ENCODE results near the gene TBCD. TPM values are rescaled to one million over a fixed set of nuclear protein-coding genes. Genes with fewer than 3 reads are reported as not detected.
"Not testable (repeated sequence)": the region's sequence is repeated elsewhere in the genome, so short reads cannot be mapped to it uniquely, and the experiment has no call there.

The TBCD gene
- total RNA-seq, 2 experiments from 2014 or later: 87.8 to 145 TPM

DNA sequence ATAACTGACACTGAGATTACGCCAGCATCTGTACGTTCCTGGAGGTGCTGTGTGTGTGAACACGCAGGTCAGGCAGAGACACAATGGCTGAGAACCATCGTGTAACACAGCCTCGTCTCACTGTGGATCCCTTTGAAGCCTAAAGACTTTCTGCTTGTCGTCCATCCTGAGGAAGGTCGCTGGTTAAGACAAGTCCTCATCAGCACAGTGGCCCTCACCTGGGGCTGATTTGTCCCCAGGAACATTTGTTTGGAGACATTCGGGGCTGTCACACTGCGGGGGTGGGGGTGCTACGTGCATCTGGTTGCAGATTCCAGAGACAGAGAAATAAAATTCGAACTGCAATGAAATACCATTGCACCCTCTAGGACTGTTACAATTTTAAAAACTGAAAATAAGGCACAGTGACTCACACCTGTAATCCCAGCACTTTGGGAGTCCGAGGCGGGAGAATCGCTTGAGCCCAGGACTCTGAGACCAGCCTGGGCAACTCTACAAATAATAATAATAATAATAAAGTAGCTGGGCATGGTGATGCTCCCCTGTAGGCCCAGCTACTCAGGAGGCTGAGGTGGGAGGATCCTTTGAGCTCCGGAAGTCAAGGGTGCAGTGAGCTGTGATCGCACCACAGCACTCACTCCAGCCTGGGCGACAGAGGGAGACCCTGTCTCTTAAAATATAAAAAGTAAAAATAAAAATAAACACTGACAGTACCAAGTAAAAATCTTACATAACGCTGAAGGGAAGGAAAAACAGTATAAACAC, 215.6 kb downstream of the TBCD start:
- H4K20me1 ChIP-seq (ENCODE audit: insufficient read depth, low read length): no peaks in the 10 kb centered on the region
- ChIA-PET POLR2A (interaction anchor here (0.7 to 1.1 kb wide), 3 partner anchors 50 to 459 kb away, joined by 3 to 7 read pairs (median 7); no protein-coding TSS in a partner anchor), CTCF (ENCODE audit: unreplicated experiment) (interaction anchor here (0.7 kb wide), 1 partner anchor 50 kb away, joined by 3 read pairs; no protein-coding TSS in a partner anchor)
- H2AFZ ChIP-seq (ENCODE audit: low read length): peak overlapping the region; percentile 47; the same call in 1 of the 2 replicates
- TF ChIP-seq EZH2phosphoT487 (IDR thresholded peaks at IDR 0.05; ENCODE audit: borderline replicate concordance, low read depth, low read length): no peak
- TF ChIP-seq, protein P1, sequence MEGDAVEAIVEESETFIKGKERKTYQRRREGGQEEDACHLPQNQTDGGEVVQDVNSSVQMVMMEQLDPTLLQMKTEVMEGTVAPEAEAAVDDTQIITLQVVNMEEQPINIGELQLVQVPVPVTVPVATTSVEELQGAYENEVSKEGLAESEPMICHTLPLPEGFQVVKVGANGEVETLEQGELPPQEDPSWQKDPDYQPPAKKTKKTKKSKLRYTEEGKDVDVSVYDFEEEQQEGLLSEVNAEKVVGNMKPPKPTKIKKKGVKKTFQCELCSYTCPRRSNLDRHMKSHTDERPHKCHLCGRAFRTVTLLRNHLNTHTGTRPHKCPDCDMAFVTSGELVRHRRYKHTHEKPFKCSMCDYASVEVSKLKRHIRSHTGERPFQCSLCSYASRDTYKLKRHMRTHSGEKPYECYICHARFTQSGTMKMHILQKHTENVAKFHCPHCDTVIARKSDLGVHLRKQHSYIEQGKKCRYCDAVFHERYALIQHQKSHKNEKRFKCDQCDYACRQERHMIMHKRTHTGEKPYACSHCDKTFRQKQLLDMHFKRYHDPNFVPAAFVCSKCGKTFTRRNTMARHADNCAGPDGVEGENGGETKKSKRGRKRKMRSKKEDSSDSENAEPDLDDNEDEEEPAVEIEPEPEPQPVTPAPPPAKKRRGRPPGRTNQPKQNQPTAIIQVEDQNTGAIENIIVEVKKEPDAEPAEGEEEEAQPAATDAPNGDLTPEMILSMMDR (conservative IDR thresholded peaks at IDR 0.05; ENCODE audit: low read length): peak; percentile 35; the same call in 1 of the 2 replicates
- peaks cover 8% of the 10 kb centered on the region; the same call in 1 of the 2 replicates for H3K9me3 ChIP-seq (ENCODE audit: low read length)
- H3K4me1 ChIP-seq (ENCODE audit: insufficient read depth, low read length, poor library complexity, severe bottlenecking): peaks cover 84% of the 10 kb centered on the region
- no peaks in the 10 kb centered on the region for H3K79me2 ChIP-seq (ENCODE audit: insufficient read depth, low read depth, low read length)
- H3K36me3 ChIP-seq (ENCODE audit: insufficient read depth, low read length): peaks cover 14% of the 10 kb centered on the region
- intact Hi-C loops (cut with micrococcal nuclease; ENCODE audit: unreplicated experiment): loop anchor here (2.0 to 5.0 kb wide), 3 partner anchors 83 to 290 kb away; no protein-coding TSS in a partner anchor
- H3K4me2 ChIP-seq (ENCODE audit: low read length): peak overlapping the region; percentile 71
- peak overlapping the region; percentile 49 for H3K4me3 ChIP-seq (ENCODE audit: low read depth, low read length, poor library complexity, severe bottlenecking)
- H3K27ac ChIP-seq (ENCODE audit: low read depth, low read length, poor library complexity, severe bottlenecking): peak overlapping the region; percentile 89
- peak; percentile 85 for DNase-seq (ENCODE audit: low spot score)
- no TSS peak for BruUV-seq (replicated peaks)
- no peaks in the 10 kb centered on the region for H3K9me2 ChIP-seq (ENCODE audit: insufficient read depth, low read length)

DNA sequence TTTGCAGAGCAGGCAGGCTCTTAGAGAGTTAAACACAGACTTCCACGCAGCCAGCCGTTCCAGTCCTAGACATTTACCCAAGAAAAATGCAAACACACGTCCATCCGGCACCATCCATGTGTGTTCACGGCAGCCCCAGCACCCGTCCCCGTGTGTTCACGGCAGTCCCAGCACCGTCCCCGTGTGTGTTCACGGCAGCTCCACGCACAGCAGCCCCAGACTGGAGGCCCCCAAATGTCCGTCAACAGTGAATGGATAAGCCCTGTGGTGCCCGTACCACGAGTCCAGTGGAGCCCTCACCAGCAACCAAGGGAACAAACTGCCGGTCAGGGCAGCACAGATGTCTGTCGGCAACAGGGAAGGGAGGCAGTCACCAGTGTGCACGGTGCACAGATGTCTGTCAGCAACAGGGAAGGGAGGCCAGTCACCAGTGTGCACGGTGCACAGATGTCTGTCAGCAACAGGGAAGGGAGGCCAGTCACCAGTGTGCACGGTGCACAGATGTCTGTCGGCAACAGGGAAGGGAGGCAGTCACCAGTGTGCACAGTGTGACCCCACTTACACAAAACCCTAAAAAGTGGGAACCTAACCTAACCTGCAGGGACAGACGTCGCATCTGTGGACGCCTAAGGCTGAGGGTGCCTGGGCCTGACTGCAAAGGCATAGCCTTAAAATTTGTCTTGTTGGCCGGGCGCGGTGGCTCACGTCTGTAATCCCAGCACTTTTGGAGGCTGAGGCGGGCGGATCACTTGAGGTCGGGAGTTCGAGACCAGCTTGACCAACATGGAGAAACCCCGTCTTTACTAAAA, 216.4 kb downstream of the TBCD start:
- peak overlapping the region; percentile 49 for H3K4me3 ChIP-seq (ENCODE audit: low read depth, low read length, poor library complexity, severe bottlenecking)
- peak; percentile 71 for DNase-seq (ENCODE audit: low spot score)
- H3K36me3 ChIP-seq (ENCODE audit: insufficient read depth, low read length): peaks cover 14% of the 10 kb centered on the region
- H3K79me2 ChIP-seq (ENCODE audit: insufficient read depth, low read depth, low read length); H3K9me2 ChIP-seq (ENCODE audit: insufficient read depth, low read length); H4K20me1 ChIP-seq (ENCODE audit: insufficient read depth, low read length); BruUV-seq (replicated peaks); H3K9me3 ChIP-seq (ENCODE audit: low read length): not testable (repeated sequence)
- intact Hi-C loops (cut with micrococcal nuclease; ENCODE audit: unreplicated experiment): loop anchor here (2.0 to 5.0 kb wide), 3 partner anchors 83 to 291 kb away; no protein-coding TSS in a partner anchor
- POLR2A ChIA-PET: interaction anchor here (0.7 to 1.1 kb wide), 3 partner anchors 51 to 459 kb away, joined by 3 to 7 read pairs (median 7); no protein-coding TSS in a partner anchor
- peaks cover 87% of the 10 kb centered on the region for H3K4me1 ChIP-seq (ENCODE audit: insufficient read depth, low read length, poor library complexity, severe bottlenecking)
- CTCF ChIA-PET (ENCODE audit: unreplicated experiment): interaction anchor here (0.7 kb wide), 1 partner anchor 50 kb away, joined by 3 read pairs; no protein-coding TSS in a partner anchor
- H3K4me2 ChIP-seq (ENCODE audit: low read length): peak overlapping the region; percentile 71
- peak overlapping the region; percentile 47; the same call in 1 of the 2 replicates for H2AFZ ChIP-seq (ENCODE audit: low read length)
- peak overlapping the region; percentile 89 for H3K27ac ChIP-seq (ENCODE audit: low read depth, low read length, poor library complexity, severe bottlenecking)

DNA sequence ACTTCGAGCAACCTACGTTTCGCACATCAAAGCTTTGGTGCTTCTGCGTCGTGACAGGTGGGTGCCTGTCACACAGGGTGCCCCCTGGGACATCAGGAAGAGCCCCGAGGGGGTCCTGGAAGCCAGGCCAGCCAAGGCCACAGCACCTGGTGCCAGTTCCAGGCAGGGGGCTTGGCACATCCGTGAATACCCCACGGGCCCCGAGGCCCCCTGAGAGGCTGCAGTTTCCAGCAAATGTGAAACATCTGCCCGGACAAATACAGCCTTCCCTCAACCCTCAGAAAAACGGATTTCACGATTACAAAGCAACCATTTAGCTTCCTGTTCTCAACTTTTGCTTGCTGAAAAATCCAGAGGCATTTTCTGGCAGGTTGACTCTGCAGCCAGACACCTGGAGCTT, 218.2 kb downstream of the TBCD start:
- H3K4me2 ChIP-seq (ENCODE audit: low read length): peak overlapping the region; percentile 52
- H3K36me3 ChIP-seq (ENCODE audit: insufficient read depth, low read length): peaks cover 13% of the 10 kb centered on the region
- H3K9me3 ChIP-seq (ENCODE audit: low read length): peaks cover 8% of the 10 kb centered on the region; the same call in 1 of the 2 replicates
- no peaks in the 10 kb centered on the region for H4K20me1 ChIP-seq (ENCODE audit: insufficient read depth, low read length)
- peak overlapping the region; percentile 23 for H3K4me3 ChIP-seq (ENCODE audit: low read depth, low read length, poor library complexity, severe bottlenecking)
- POLR2A ChIA-PET: interaction anchor here (0.6 to 1.5 kb wide), 3 partner anchors 9 to 48 kb away, joined by 3 to 5 read pairs (median 4); no protein-coding TSS in a partner anchor
- no peaks in the 10 kb centered on the region for H3K9me2 ChIP-seq (ENCODE audit: insufficient read depth, low read length)
- H3K27ac ChIP-seq (ENCODE audit: low read depth, low read length, poor library complexity, severe bottlenecking): peak overlapping the region; percentile 89
- no peak for TF ChIP-seq EZH2phosphoT487 (IDR thresholded peaks at IDR 0.05; ENCODE audit: borderline replicate concordance, low read depth, low read length)
- TF ChIP-seq, protein P1 (conservative IDR thresholded peaks at IDR 0.05; ENCODE audit: low read length): no peak
- CTCF ChIA-PET (ENCODE audit: unreplicated experiment): interaction anchor here (1.1 kb wide), 1 partner anchor 52 kb away, joined by 3 read pairs; no protein-coding TSS in a partner anchor
- DNase-seq (ENCODE audit: low spot score): peak; percentile 94
- peak overlapping the region; percentile 6; the same call in 1 of the 2 replicates for H2AFZ ChIP-seq (ENCODE audit: low read length)
- intact Hi-C loops (cut with micrococcal nuclease; ENCODE audit: unreplicated experiment): loop anchor here (1.0 kb wide), 2 partner anchors 47 to 183 kb away; no protein-coding TSS in a partner anchor
- BruUV-seq (replicated peaks): no TSS peak
- no peaks in the 10 kb centered on the region for H3K79me2 ChIP-seq (ENCODE audit: insufficient read depth, low read depth, low read length)
- peaks cover 69% of the 10 kb centered on the region for H3K4me1 ChIP-seq (ENCODE audit: insufficient read depth, low read length, poor library complexity, severe bottlenecking)

Measured in OCI-LY7 (cell line).